ENCODE results near the gene PRKD1.
"Not testable (repeated sequence)": the region's sequence is repeated elsewhere in the genome, so short reads cannot be mapped to it uniquely, and the experiment has no call there.

DNA sequence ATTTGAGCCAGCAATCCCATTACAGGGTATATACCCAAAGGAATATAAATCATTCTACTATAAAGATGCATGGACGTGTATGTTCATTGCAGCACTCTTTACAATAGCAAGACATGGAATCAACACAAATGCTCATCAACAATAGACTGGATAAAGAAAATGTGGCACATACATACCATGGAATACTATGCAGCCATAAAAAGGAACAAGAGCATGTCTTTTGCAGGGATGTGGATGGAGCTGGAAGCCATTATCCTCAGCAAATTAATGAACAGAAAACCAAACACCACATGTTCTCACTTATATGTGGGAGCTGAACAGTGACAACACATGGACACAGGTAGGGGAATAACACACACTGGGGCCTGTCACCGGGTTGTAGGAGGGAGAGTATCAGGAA, 238.1 kb downstream of the PRKD1 start:
- TF ChIP-seq, protein P1, sequence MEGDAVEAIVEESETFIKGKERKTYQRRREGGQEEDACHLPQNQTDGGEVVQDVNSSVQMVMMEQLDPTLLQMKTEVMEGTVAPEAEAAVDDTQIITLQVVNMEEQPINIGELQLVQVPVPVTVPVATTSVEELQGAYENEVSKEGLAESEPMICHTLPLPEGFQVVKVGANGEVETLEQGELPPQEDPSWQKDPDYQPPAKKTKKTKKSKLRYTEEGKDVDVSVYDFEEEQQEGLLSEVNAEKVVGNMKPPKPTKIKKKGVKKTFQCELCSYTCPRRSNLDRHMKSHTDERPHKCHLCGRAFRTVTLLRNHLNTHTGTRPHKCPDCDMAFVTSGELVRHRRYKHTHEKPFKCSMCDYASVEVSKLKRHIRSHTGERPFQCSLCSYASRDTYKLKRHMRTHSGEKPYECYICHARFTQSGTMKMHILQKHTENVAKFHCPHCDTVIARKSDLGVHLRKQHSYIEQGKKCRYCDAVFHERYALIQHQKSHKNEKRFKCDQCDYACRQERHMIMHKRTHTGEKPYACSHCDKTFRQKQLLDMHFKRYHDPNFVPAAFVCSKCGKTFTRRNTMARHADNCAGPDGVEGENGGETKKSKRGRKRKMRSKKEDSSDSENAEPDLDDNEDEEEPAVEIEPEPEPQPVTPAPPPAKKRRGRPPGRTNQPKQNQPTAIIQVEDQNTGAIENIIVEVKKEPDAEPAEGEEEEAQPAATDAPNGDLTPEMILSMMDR (IDR thresholded peaks at IDR 0.05): not testable (repeated sequence)
- not testable (repeated sequence) for TF ChIP-seq POLR2AphosphoS5, EP300 (IDR thresholded peaks at IDR 0.05)
